HepG2 (cell line): Measurements from ENCODE around the gene ZFYVE28. TPM values are rescaled to one million over a fixed set of nuclear protein-coding genes. Genes with fewer than 3 reads are reported as not detected.

ENCODE experiments used
- FOSL2 ChIP-seq: sonication (generic); formaldehyde crosslinking; IDR thresholded peaks from 2 replicates; pipeline ENCODE4 v1.4.0; 2020; ENCODE audit warnings: missing genetic modification reagents
- GATAD2A ChIP-seq: IDR thresholded peaks from 2 replicates; pipeline ENCODE4 v1.6.1; 2016
- HMG20B ChIP-seq: conservative IDR thresholded peaks from 2 replicates; pipeline ENCODE4 v1.6.1; 2016; ENCODE audit warnings: missing genetic modification reagents, missing compliant biosample characterization
- IRF2 ChIP-seq: IDR thresholded peaks from 2 replicates; pipeline ENCODE4 v1.6.1; 2018; ENCODE audit warnings: missing genetic modification reagents, missing compliant biosample characterization
- JUND ChIP-seq: sonication (generic); formaldehyde crosslinking; IDR thresholded peaks from 2 replicates; pipeline ENCODE4 v1.8.0; 2022; ENCODE audit warnings: mild to moderate bottlenecking, missing genetic modification reagents
- KDM1A ChIP-seq: IDR thresholded peaks from 2 replicates; pipeline ENCODE4 v1.6.1; 2016; ENCODE audit warnings: missing compliant biosample characterization
- TGIF2 ChIP-seq: IDR thresholded peaks from 2 replicates; pipeline ENCODE4 v1.6.1; 2016; ENCODE audit warnings: control low read depth, missing compliant biosample characterization
- THAP11 ChIP-seq: IDR thresholded peaks from 2 replicates; pipeline ENCODE4 v1.6.1; 2016; ENCODE audit warnings: missing biosample characterization, missing genetic modification reagents
- YY1 ChIP-seq: IDR thresholded peaks from 2 replicates; pipeline ENCODE4 v1.6.1; 2011; ENCODE audit warnings: low read length, low read depth, moderate library complexity, mild to moderate bottlenecking; ENCODE audit not compliant: insufficient read depth, insufficient replicate concordance
- ZBTB46 ChIP-seq: sonication (generic); formaldehyde crosslinking; IDR thresholded peaks from 2 replicates; pipeline ENCODE4 v1.4.0; 2020; ENCODE audit warnings: mild to moderate bottlenecking, missing genetic modification reagents, borderline replicate concordance
- ZNF205 ChIP-seq: IDR thresholded peaks from 2 replicates; pipeline ENCODE4 v1.6.1; 2018; ENCODE audit warnings: missing biosample characterization, missing genetic modification reagents
- ZNF562 ChIP-seq: sonication (generic); formaldehyde crosslinking; IDR thresholded peaks from 2 replicates; pipeline ENCODE4 v1.8.0; 2022; ENCODE audit warnings: missing genetic modification reagents, borderline replicate concordance
- ZNF605 ChIP-seq: sonication (generic); formaldehyde crosslinking; IDR thresholded peaks from 2 replicates; pipeline ENCODE4 v1.8.0; 2022; ENCODE audit warnings: mild to moderate bottlenecking, missing genetic modification reagents
- ZNF644 ChIP-seq: IDR thresholded peaks from 2 replicates; pipeline ENCODE4 v1.6.1; 2016; ENCODE audit warnings: low read depth
- ZNF703 ChIP-seq: sonication (generic); formaldehyde crosslinking; IDR thresholded peaks from 2 replicates; pipeline ENCODE4 v1.5.1; 2020; ENCODE audit warnings: missing genetic modification reagents, mild to moderate bottlenecking, moderate library complexity, borderline replicate concordance
- ZNF879 ChIP-seq: sonication (generic); formaldehyde crosslinking; IDR thresholded peaks from 2 replicates; pipeline ENCODE4 v1.8.1; 2023; ENCODE audit warnings: missing genetic modification reagents
- ZXDC ChIP-seq: sonication (generic); formaldehyde crosslinking; IDR thresholded peaks from 2 replicates; pipeline ENCODE4 v1.5.0; 2020; ENCODE audit warnings: mild to moderate bottlenecking, missing genetic modification reagents
- polyA plus RNA-seq, 8 experiments: library from polyadenylated mRNA; depleted of rRNA in 3 of 8; stranded (reverse) in 7 of 8; unstranded in 1 of 8; fragments of >200 nt; fragmentation: Illumina TruSeq in 4 of 8; extraction: Trizol in 4 of 8; gene quantifications; 2 replicates each; pipeline versions ENCODE4 v1.2.1 to v1.2.3, GENCODE V29; 2011 to 2016; ENCODE audit warnings: low read depth in 4 of 8, missing spikeins in 1 of 8, mixed read lengths in 1 of 8; ENCODE audit not compliant: insufficient read depth in 1 of 8
- total RNA-seq, 5 experiments: library from RNA; depleted of rRNA; stranded (reverse); fragments of >200 nt; fragmentation: Illumina TruSeq; extraction: Trizol; gene quantifications; 2 replicates each; pipeline ENCODE4 v1.2.3, GENCODE V29; 2016; ENCODE audit warnings: low read depth in 1 of 5
- TF ChIP-seq, protein P1 (sequence below): IDR thresholded peaks from 2 replicates; pipeline ENCODE4 v1.6.1; 2016; ENCODE audit warnings: low read depth, missing genetic modification reagents, missing compliant biosample characterization
- TF ChIP-seq, protein P2 (sequence below): sonication (generic); formaldehyde crosslinking; IDR thresholded peaks from 2 replicates; pipeline ENCODE4 v1.5.1; 2020; ENCODE audit warnings: mild to moderate bottlenecking, missing genetic modification reagents, borderline replicate concordance

ZFYVE28 gene
- total and polyA plus RNA-seq, 2 of the 13 experiments (the other 11 are each of a cell fraction or from before 2014, with no cell fraction given), result 0.12 to 0.22 TPM

DNA sequence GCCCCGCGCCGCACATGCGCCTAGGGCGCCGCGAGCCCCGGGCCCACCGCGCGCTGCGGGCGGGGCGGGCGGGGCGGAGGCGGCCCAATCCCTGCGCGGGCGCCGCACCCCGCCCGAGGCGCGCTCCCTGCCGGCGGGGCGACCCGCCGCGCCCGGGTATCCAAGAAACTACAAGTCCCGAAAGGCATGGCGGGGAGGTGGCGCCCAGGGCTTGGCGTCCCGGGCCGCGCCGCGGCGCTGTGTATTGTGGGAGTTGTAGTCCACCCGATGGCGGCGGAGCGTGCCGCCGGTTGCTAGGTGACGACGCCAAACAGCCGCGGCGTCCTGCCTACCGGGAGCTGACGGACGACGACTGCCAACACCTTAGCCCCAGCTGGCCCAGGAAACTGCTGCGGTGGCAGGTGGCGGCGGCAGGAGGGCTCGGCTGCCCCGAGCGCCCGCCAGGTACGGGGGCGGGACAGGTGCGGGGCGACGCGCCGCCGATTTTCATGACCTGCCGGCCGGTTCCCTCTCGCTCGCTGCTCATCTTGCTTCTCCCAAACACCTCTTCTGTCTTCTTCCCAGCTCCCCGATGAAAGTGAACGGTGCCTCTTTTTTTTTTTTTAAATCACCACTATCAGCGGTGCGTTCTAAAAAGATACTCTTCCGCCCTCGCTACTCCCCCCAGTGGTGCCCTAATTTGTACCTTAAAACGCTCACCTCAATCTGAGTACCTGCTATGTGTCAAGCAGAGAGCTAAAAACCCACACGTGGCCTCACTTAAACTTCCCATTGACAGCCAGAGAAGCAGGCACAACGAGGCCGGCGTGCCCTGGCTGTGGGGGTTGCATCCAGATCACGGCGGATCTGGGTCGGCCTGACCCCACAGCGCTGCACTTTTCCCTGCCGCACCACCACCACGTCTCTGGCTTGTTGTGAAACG is 466 bp upstream of the ZFYVE28 start, which contains the start of gene CFAP99 (continued):
- TF ChIP-seq, protein P1, sequence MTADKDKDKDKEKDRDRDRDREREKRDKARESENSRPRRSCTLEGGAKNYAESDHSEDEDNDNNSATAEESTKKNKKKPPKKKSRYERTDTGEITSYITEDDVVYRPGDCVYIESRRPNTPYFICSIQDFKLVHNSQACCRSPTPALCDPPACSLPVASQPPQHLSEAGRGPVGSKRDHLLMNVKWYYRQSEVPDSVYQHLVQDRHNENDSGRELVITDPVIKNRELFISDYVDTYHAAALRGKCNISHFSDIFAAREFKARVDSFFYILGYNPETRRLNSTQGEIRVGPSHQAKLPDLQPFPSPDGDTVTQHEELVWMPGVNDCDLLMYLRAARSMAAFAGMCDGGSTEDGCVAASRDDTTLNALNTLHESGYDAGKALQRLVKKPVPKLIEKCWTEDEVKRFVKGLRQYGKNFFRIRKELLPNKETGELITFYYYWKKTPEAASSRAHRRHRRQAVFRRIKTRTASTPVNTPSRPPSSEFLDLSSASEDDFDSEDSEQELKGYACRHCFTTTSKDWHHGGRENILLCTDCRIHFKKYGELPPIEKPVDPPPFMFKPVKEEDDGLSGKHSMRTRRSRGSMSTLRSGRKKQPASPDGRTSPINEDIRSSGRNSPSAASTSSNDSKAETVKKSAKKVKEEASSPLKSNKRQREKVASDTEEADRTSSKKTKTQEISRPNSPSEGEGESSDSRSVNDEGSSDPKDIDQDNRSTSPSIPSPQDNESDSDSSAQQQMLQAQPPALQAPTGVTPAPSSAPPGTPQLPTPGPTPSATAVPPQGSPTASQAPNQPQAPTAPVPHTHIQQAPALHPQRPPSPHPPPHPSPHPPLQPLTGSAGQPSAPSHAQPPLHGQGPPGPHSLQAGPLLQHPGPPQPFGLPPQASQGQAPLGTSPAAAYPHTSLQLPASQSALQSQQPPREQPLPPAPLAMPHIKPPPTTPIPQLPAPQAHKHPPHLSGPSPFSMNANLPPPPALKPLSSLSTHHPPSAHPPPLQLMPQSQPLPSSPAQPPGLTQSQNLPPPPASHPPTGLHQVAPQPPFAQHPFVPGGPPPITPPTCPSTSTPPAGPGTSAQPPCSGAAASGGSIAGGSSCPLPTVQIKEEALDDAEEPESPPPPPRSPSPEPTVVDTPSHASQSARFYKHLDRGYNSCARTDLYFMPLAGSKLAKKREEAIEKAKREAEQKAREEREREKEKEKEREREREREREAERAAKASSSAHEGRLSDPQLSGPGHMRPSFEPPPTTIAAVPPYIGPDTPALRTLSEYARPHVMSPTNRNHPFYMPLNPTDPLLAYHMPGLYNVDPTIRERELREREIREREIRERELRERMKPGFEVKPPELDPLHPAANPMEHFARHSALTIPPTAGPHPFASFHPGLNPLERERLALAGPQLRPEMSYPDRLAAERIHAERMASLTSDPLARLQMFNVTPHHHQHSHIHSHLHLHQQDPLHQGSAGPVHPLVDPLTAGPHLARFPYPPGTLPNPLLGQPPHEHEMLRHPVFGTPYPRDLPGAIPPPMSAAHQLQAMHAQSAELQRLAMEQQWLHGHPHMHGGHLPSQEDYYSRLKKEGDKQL, result no peak
- TF ChIP-seq ZNF605 (CRISPR knock-in tag), result no peak
- no peak for TF ChIP-seq KDM1A (CRISPR knock-in tag)
- TF ChIP-seq, protein P2, sequence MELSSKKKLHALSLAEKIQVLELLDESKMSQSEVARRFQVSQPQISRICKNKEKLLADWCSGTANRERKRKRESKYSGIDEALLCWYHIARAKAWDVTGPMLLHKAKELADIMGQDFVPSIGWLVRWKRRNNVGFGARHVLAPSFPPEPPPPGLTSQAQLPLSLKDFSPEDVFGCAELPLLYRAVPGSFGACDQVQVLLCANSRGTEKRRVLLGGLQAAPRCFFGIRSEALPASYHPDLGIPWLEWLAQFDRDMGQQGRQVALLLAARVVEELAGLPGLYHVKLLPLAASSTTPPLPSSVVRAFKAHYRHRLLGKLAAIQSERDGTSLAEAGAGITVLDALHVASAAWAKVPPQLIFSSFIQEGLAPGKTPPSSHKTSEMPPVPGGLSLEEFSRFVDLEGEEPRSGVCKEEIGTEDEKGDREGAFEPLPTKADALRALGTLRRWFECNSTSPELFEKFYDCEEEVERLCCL (CRISPR knock-in tag), result no peak
- TF ChIP-seq ZBTB46 (CRISPR knock-in tag), result no peak
- no peak for TF ChIP-seq ZXDC (CRISPR knock-in tag)
- peak; percentile 29; the same call in 1 of the 2 replicates for TF ChIP-seq TGIF2 (CRISPR knock-in tag)
- TF ChIP-seq FOSL2 (CRISPR knock-in tag), result 0 out of 2 replicates have a peak, but pooled peaks have one; percentile 6
- no peak for TF ChIP-seq JUND
- TF ChIP-seq ZNF879 (CRISPR knock-in tag), result no peak
- TF ChIP-seq YY1, result peak; percentile 86
- no peak for TF ChIP-seq ZNF703 (CRISPR knock-in tag)
- peak; percentile 98 for TF ChIP-seq THAP11
- TF ChIP-seq ZNF205 (CRISPR knock-in tag), result no peak
- TF ChIP-seq HMG20B (CRISPR knock-in tag), result no peak
- no peak for TF ChIP-seq GATAD2A (CRISPR knock-in tag)
- TF ChIP-seq ZNF644 (CRISPR knock-in tag), result no peak
- TF ChIP-seq ZNF562, result no peak
- TF ChIP-seq IRF2 (CRISPR knock-in tag), result peak; percentile 87
